22Rv1 (cell line): ENCODE data around the gene KATNAL1.

Experiments
- H3K27ac ChIP-seq: fragments of 450-650 bp; 2 replicates; pipeline ENCODE4 v1.5.1; 2017
- ZFX ChIP-seq: fragments of 450-650 bp; IDR thresholded peaks from 2 replicates; pipeline ENCODE4 v1.6.1; 2017; ENCODE audit warnings: antibody characterized with exemption, borderline replicate concordance
- TF ChIP-seq, protein P1 (sequence below): fragments of 450-650 bp; IDR thresholded peaks from 2 replicates; pipeline ENCODE4 v1.5.1; 2017; ENCODE audit warnings: mild to moderate bottlenecking

Gene KATNAL1

DNA sequence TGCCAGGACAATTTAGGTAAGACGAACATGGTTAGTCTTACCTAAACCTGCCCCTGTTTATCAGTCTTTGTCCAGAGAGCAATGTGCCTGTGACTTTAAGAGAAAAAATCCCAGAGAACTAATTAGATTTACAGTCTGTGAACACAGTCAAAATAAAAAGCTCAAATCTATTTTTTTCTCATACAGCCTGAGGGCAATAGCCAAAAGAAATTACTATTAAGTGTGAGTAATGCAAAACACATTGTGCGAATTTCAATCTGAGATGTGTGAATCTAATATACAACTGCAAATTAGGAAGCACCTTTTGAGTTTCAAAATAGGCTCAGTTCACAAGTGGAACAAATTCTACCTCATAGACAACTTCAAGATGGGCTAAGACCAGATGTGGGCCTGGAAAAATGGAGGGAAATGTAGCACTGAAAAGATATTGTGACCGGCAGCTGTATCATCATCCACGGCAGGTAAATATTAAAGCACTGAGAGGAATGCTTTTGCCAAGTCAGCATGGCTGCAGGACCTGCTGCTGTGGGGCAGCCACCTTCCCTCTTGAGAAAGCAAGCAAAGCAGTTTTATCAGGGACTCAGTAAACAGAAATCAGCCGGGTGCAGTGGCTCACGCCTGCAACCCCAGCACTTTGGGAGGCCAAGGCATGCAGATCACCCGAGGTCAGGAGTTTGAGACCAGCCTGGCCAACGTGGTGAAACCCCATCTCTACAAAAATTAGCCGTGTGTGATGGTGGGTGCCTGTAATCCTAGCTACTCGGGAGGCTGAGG, 114.8 kb downstream of the KATNAL1 start:
- no peak overlapping the region for H3K27ac ChIP-seq
- TF ChIP-seq, protein P1, sequence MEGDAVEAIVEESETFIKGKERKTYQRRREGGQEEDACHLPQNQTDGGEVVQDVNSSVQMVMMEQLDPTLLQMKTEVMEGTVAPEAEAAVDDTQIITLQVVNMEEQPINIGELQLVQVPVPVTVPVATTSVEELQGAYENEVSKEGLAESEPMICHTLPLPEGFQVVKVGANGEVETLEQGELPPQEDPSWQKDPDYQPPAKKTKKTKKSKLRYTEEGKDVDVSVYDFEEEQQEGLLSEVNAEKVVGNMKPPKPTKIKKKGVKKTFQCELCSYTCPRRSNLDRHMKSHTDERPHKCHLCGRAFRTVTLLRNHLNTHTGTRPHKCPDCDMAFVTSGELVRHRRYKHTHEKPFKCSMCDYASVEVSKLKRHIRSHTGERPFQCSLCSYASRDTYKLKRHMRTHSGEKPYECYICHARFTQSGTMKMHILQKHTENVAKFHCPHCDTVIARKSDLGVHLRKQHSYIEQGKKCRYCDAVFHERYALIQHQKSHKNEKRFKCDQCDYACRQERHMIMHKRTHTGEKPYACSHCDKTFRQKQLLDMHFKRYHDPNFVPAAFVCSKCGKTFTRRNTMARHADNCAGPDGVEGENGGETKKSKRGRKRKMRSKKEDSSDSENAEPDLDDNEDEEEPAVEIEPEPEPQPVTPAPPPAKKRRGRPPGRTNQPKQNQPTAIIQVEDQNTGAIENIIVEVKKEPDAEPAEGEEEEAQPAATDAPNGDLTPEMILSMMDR: no peak
- TF ChIP-seq ZFX: no peak

DNA sequence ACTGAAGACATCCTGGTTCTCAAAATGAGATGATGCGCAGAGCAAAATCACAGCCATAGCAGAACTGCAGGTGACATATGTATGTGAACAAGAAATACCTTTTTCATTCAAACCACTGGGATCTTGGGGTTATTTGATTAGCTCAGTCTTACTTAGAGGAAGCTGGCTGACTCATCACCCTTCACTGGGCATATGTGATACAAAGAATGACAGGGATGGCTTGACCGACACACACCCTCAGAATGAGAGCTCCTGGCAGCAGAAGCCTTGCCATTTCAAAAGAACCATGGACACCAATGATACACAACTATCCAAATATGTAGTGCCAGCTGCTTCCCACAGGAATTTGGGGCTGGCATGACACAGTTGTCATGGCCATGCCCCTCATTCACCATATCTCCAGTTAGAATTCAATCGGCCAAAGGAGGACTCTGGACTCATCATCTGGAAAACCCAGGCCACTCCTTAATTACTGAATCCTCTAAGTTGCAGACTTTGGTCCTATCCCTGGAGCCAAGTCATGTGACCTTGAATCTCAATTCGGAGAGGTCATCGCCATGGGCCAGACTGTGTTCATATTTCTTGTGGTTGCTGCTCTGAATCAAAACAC, 115.8 kb downstream of the KATNAL1 start:
- TF ChIP-seq, protein P1: no peak
- TF ChIP-seq ZFX: no peak
- no peak overlapping the region for H3K27ac ChIP-seq

DNA sequence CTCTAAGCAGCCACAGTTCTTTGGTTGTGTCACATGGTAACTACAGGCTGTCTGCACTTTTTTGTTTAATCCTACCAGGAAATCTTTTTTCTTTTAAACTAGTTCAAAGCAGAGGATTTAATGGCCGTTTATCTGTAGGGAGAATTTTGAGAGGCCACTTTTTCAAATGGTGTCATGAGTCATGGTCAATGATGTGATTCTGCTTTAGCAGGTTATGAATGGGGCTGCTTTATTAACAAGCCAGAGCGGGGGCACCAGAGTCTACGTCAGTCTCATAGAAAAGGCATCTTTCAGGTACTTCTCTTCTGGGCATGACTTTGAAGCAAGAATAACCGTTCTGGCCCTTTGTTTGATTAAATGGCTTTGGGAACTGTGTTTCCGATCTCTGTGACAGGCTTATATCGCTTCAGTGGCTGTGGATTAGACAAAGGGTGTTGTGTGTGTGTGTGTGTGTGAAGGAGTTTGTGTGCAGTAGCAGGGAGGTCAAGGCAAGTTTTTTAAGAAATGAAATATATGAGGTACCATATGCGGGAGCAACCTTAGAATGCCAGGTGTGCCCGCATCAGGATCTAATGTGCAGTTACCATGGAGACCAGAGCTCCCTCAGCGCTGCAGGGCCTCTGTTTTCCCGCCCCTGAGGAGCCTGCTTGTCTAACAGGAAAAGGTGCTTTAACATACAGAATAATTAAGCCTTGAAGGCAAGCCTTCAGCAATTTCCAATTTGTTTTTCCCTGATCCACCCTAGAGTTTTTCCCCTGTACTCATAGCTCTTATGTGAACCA, 120.5 kb downstream of the KATNAL1 start:
- no peak overlapping the region for H3K27ac ChIP-seq
- TF ChIP-seq, protein P1: no peak
- no peak for TF ChIP-seq ZFX

DNA sequence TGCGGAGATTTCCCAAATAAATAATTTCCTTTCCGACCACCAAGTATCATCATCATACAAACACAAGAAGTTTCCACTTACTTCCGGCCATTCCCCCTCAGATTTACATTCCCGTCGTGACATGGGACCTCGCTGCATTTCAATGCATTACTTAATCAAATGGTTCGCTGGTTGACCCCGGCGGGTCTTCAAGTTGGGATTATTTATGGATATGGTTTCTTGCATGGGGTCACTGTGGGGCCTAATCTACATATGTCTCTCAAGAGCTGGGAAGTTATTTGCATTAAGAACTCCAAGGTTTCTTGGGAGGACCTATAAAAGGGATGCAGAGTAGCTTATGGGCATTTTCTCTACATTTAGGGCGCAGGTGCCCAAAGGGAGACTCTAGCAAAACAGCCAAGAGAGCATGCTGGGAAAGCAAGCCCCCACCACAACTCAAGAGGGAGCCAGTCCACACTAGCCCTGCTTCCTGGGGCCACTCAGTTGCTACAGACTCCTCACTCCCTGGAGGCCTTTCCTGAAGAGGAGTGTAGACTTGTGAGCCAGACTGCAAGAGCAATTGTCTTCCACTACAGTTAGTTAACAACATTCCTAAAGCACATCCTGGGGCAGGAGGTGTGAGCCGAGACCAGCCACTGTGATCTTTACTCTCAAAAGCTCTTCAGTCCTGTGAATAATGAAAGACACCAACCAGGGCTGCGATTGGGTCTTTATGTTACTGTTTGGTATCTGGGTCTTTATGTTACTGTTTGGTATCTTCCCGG, 125.3 kb downstream of the KATNAL1 start:
- no peak overlapping the region for H3K27ac ChIP-seq
- no peak for TF ChIP-seq ZFX
- TF ChIP-seq, protein P1: no peak

DNA sequence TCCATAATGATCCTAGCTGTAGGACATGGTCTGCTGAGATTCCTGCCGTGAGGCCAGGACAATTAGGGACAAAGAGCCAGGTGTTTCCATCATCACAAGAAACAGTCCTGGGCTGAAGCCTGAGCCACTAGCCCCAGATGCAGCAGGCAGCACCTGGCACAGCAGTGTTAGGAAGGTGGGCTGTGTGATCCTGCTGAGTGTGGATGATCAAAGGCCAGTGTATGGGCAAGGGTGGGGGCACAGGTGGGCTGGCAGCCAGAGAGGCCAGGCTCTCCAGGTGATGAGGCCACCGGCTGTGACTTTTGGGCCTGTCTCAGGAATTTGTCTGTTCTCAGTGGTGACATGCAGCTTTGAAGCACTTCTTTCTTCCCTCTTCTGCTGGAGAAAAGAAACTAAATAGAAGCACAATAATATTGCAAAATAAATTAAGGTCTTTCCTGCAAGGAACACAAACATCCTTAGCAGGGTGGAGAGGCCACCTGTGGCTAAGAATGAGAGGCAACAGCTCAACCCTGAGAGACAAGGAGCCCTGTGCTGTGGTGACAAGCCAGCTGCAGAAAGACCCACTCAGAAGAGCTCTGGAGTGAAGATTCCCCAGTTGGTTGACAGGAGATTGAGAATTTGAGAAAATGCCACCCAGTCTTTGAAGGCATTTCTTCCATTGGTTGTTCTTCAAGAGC, 127.6 kb downstream of the KATNAL1 start:
- no peak overlapping the region for H3K27ac ChIP-seq
- TF ChIP-seq ZFX: no peak
- TF ChIP-seq, protein P1: no peak

DNA sequence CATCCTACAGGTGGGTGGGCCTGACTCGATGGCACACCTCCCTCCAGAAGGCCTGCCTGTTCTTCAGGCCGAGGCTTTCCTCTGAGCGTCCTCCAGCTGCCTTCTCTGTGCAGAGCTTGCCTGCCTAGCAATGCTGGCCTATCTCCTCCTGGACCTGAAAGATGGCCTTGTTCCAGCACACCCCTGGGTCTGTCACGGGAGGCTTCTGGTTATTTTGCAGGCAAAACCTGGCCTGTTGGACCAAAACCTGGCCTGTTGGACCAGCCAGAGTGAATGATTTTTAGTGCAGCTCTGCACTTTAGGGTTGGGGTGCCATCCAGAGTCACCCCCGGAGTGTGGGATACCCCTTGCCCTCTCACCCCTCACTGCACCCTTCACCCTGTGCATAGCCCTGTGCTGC, 128.4 kb downstream of the KATNAL1 start:
- no peak for TF ChIP-seq ZFX
- TF ChIP-seq, protein P1: no peak
- H3K27ac ChIP-seq: no peak overlapping the region
